Measurements from ENCODE around the gene C1RL.

GRCh38 chr12:7110661-7111060 is 1.6 kb upstream of the C1RL start:
- TF ChIP-seq, protein P1, sequence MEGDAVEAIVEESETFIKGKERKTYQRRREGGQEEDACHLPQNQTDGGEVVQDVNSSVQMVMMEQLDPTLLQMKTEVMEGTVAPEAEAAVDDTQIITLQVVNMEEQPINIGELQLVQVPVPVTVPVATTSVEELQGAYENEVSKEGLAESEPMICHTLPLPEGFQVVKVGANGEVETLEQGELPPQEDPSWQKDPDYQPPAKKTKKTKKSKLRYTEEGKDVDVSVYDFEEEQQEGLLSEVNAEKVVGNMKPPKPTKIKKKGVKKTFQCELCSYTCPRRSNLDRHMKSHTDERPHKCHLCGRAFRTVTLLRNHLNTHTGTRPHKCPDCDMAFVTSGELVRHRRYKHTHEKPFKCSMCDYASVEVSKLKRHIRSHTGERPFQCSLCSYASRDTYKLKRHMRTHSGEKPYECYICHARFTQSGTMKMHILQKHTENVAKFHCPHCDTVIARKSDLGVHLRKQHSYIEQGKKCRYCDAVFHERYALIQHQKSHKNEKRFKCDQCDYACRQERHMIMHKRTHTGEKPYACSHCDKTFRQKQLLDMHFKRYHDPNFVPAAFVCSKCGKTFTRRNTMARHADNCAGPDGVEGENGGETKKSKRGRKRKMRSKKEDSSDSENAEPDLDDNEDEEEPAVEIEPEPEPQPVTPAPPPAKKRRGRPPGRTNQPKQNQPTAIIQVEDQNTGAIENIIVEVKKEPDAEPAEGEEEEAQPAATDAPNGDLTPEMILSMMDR (conservative IDR thresholded peaks at IDR 0.05 in 1 of 2, IDR thresholded peaks at IDR 0.05 in 1 of 2; ENCODE audit: extremely low read depth in 1 of 2, insufficient read depth in 1 of 2, low read depth in 1 of 2, low read length in 2 of 2) = no peak
- no peak for TF ChIP-seq EZH2 (IDR thresholded peaks at IDR 0.05; ENCODE audit: borderline replicate concordance, low read length)
